HTR-8/SVneo (cell line): Measurements from ENCODE around the gene LMO4.

ENCODE experiments used
- DNase-seq: peaks from one replicate; pipeline ENCODE4 v3.0.0; 2011; ENCODE audit warnings: low spot score, mixed read lengths; ENCODE audit not compliant: insufficient read length
- FAIRE-seq: peaks from 2 replicates; lab custom pipeline; 2011; peaks lifted over from hg19 to GRCh38; lab: Jason Lieb, UNC

LMO4 gene, protein sequence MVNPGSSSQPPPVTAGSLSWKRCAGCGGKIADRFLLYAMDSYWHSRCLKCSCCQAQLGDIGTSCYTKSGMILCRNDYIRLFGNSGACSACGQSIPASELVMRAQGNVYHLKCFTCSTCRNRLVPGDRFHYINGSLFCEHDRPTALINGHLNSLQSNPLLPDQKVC

DNA sequence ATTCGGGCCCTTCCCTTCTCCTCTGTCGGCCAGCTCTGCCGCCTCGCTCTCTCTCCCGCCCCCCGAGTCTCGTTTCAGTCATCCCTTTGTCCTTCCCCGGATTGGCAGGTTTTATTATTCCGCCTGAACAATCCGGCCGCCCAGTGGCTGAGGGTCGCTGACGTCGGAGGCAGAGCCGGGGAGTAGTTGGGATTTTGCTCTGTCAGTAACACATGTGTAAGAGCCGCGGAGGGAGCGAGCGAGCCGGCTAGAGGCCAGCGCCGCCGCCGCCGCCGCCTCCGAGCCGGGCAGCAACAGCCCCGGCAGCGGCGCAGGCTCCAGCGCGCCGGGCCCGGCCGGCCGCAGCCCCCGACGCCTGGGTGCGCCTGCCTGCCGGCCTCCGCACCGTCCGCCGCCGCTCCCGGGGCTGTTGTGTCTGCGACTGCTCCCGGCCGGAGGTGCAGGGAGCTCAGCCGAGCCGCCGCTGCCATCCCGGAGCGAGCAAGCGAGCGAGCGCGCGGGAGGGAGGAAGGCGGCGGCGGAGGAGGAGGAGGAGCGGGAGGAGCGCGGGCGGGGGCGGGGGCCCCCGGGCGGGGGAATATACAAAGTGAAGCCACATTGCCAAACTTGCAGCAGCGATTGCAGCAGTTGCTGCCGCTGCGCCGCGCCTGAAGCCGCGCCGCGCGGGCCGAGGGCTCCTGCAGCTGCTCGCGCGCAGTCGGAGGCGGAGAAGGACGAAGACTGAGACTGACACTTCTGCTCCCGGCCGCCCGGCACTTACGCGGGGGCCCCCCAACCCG is at the start of gene LMO4:
Gene LMO4, plus strand, starts transcription at position 609 of the 779 bp plus-strand sequence. CDS start 3,136 bp downstream, outside the sequence.
- FAIRE-seq (peak; percentile 28), DNase-seq (peak; percentile 85)

DNA sequence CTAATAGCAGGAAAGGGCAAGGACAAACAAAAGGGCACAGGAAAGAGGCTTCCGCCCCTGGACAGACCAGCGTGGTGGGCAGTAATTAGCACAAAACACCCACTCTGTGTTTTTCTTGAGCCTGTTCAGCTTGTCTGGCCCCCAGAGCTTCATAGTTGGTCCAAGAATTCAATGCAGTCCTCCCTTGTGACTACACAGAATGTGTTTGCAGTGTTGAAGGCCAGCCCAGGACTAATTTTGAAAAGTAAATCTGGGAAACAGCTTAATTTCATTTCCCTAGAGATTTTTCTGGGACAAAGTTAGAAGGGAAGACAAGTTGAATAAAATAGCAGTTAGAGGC is 49.2 kb upstream of the LMO4 start:
- FAIRE-seq (no peak), DNase-seq (no peak)

DNA sequence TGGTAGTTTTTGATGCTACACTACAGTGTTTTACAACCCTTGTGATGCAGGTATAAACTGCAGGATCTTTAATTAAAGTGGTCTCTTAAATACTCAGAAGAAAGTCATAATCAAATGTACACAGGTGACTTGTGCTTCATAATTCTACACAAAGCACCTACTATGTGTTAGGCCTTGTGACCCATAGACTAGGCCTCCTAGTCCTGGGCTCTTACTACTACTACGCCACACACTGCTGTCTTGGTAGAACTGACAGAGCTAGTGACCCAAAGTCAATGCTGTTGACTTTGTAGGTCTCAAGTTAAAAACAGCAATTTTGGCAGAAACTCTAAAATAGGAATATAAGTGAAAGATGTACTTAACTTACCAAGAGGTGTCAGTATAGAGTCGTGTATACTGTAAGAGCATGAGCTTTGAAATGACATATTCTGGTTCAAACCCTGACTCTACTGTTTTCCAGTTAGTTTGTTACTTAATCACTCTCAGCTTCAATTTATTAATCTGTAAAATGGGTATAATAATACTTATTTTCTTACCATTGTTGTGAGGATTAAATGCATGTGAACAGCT is 48.6 kb upstream of the LMO4 start:
- FAIRE-seq (no peak), DNase-seq (no peak)

DNA sequence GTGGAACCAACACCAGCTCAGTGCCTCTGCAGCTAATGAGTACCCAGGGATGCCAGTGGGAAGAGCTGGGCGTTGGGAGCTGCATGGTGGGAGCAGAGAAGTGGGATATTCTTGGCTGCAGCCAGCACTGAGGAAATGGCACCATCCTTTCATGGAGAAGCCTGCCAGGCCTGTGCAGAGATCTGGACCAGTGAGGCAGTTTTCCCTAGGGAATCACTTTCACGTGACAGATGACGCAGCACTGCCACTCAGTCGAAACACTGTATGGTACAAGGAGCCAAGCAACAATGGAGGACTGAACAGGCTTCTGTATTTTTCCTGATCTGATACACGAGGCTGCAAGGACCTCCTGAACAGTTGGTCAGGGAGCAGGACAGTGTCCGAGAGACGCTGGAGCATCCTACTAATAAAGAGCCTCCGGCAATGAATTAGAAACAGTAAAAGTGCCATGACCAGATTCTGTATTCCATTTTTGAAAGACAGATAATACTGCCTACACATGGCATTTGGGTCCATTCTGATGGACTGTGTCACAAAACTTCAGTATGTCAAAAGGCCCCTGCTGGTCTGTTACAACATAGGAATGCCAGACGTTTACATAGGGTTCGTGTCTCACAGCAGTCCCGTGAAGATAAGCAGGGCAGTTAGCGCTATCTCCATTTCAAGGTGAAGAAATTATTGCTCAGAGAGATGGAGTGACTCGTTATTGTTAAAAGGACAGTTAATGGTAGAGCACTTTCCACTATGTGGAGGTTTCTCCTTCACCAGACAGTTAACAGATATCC is 44.0 kb upstream of the LMO4 start:
- FAIRE-seq: no peak
- no peak for DNase-seq

DNA sequence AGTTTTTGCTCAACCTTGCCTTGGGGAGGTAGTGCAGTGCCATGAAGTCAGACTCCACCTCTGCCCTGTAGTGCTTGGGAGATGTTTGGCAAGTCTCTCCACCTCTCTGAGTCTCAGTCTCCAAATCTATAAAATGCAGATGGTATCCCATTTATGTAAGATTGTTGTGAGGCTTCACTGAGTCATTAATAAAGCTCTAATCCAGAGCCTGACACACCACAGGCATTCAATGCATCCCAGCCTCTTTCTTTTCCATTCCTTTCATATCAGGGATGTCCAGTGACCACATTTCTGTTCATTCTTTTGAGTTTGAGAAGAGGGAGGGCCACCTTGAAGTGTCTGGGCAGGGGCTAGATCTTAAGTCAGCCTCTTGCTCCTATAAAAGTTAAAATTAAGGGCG is 37.6 kb upstream of the LMO4 start:
- FAIRE-seq: no peak
- no peak for DNase-seq

DNA sequence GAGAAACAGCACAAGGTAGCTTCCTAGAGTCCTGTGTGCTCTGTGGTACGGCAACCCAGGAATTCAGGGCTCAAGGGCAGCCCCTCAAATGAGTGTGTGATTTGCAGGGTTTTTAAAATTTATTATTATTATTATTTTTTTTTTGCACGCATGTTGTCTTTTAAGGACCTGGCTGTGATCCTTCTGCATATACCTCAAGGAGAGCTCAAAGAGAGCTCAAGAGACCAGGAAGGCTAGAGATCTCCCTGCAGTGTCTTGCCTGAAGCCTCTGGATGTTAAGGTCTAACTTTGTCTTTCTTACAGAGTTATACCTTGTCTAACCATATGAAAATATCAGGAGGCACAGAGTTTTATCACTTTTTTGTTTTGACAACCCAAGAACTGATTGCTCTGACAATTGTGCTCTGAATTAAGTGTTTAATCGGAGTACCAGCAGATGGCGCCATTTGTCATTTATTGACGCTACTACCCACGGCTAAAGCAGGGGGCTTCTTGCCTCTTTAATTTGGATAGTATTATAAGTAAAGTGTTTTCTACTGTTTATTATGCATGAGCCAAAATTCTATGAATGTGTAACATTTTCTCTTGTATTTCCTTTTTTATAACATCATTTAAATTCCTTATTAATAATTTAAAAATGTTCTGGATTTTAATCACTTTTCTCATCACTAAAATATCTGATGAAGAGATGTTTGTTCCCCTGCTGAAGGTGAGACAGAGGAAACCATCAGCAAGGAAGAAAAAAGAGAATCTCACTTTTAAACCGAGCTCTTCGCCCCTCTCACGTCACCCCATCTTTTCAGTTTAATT is 35.8 kb upstream of the LMO4 start:
- DNase-seq: peak; percentile 41
- FAIRE-seq: no peak

DNA sequence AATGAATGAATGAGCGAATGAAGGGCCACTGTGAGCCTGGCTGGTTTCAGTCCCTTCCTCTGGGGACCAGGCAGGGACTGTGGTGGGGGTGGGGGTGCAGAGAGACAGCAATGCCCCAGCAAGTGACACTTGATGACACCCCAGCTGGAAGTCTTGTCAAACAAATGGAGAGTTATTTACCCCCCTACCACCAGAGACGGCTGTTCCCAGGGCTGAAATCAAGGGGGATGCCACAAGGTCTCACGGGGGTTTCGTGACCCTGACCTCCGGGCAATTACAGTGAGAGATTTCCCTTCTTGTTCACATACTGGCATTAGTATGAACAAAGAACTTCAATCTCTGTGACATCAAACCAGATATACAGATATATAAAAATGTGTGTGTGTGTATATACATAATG is 34.0 kb upstream of the LMO4 start:
- FAIRE-seq (no peak), DNase-seq (no peak)

DNA sequence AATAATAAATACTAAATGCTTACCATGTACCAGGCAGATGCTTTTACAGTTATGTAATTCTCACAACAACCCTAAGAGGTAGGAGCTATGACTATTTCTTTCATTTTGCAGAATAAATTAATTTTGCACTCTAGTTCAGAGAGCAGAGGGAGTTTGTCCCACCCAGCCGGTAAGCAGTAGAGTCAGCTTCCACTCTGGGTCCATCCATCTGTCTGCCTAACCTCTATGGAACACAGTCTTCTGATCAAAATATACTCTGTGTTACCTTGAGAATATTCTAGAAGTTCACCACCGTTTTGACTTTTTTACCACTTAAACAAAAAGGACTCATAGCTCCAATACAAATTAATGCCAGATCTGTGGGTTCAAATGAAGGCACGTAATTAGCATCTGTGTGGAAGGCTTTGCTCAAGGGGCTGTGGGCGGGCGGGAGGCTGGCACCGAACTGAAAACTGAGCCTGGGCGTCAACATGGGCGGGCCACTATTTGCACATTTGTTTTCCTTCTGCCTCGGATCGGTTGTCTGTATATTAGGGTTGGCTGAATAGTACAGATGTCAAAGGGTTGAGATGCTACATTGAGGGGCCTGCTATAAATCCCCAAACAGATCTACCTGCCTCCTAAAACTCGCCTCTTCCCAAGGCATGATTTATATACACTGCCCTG is 33.1 kb upstream of the LMO4 start:
- FAIRE-seq: no peak
- DNase-seq: no peak

DNA sequence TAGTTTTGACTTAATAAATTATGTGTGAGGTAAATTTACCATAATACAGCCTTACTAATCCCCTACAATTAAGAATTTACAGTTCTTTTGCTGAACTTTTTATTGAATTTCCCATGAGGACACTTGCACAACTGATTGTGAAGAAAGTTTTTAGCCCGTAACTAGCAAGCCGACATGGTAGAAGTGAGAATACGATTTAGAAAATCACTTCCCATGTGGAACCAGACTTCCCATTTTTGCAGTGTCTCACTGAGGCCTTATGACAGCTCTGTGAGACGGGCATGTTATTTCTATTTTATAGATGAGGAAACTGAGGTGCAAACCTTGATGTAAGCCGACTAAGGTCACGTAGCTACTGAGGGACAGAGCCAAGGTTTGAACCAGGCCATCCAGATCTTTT is 32.5 kb upstream of the LMO4 start:
- FAIRE-seq (no peak), DNase-seq (no peak)

DNA sequence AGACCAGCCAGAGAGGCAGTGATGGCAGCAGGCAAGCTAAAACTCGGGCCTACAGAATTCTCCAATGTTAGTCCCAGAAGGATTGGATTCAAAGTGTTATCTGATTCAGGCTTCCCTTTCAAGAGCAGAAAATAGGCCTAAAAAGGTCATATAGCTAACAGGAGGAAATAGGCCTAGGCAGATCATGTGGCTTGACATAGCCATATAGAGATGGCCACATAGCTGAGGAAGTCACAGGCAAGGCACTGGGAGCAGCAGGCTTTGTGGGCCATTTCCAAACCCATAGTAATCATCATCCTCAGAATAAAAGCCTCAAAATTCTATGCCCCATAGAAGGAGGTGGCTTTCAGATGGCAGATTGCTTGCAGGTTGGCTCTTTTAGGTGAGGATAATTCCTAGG is 29.0 kb upstream of the LMO4 start:
- DNase-seq: no peak
- FAIRE-seq: no peak

DNA sequence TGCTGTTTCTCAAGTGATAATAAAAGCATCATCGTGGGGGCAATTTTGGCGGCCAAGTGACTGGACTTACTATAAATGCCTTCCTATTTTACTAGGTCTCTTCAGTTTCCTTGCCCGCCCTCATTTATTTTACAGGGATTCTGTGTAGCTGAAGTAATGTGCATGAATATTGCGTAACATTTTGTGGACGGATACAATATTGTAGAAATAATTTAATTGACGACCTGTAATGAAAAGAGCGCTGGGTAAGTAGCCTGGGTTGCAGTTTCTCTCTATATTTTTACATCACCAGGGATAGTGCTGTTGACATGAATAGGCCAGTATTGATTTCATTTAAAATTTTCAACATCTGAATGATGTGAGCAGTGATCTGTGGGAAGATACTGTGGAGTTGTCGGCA is 28.1 kb upstream of the LMO4 start:
- FAIRE-seq: no peak

DNA sequence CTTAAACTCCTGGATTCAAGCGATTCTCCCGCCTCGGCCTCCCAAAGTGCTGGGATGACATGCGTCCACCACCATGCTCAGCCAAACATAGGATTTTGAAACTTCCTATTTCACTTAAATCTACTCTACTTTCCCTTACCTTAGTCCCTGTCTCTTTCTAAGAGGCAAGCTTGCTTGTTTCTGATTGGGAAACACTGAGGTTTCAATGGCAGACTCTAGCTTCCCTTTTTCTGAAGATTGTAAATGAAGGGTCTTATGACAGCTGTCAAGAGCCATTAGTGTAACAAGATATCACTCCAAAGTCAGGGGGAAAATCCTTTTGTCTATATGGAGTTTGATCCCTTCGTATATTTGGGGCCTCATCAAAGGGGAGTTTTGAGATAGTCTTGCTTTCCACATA is 23.5 kb upstream of the LMO4 start:
- no peak for DNase-seq
- FAIRE-seq: no peak

More for the DNA sequence above, 28.1 kb upstream of the LMO4 start:
- no peak for DNase-seq

DNA sequence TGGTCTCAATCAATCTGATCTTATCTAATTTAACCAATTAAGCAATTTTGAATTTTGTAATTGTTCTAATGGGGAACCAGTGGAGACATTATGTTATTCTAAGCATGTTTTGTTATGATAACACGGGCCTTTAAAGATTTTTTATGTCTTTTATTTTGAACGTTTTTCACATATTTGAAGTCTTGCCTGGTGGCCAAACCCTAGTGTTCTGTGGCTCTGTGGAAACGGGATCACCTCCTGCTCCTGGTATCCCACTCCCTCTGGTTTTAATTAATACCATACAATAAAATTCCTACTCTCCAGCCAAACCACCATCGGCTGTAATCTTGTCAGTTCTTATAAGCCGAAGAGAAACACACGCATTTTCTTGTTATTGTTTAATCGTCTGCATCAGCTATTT is 22.9 kb upstream of the LMO4 start:
- no peak for FAIRE-seq
- no peak for DNase-seq

DNA sequence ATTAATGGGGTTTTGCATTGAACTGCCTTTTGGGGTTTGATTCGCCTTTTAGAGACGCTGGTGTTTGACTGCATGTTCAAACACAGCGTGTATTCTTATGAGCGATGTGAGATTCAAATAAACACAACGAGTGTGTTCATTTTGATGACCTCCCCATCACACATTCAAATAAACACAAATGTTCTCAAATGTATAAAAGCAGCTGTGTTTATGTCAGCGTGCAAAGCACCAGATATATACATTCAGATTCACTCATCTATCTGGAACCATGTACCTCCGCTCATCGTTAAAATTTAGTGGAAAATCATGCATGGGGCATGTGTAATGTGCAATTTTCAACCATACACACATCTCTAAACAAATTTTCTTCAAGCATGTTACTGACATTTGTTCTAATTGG is 21.4 kb upstream of the LMO4 start:
- DNase-seq (no peak), FAIRE-seq (no peak)

DNA sequence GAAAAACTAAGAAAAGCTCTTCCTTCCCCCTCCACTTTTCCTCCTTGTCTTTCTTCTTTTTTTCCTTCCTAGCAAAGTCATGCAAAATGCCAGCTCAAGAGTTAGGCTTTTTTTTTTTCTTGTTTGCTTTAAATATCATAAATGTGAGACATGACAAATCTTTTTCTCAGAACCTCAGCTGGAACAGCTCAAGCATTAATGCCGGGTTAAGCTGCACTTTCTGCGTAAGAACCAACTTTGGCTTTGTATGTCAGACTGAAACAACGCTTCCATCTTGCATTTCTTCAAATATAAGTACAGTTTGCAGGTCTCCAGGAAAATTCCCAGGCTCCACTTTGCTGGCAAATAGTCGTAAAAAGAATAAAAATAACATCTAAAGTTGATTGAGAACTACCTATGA is 20.7 kb upstream of the LMO4 start:
- DNase-seq (no peak), FAIRE-seq (no peak)

DNA sequence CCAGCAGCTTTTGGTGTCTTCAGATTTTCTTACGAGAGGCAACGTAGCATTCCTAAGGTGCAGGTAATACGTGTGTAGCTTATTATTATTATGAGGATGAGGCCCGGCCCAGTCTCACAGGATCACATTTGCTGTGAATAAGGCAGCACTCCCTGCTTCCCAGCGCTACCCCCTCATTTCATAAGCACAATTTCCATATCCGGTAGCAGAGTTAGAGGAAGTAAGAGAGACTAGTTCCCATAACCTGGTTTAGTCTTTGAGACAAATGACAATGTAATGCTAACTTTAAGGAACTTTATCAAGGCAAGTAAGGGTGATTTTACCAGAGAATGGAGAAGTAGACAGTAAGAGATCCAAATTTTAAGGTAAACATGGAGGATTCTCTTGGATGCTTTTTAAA is 14.6 kb upstream of the LMO4 start:
- DNase-seq (no peak), FAIRE-seq (no peak)

DNA sequence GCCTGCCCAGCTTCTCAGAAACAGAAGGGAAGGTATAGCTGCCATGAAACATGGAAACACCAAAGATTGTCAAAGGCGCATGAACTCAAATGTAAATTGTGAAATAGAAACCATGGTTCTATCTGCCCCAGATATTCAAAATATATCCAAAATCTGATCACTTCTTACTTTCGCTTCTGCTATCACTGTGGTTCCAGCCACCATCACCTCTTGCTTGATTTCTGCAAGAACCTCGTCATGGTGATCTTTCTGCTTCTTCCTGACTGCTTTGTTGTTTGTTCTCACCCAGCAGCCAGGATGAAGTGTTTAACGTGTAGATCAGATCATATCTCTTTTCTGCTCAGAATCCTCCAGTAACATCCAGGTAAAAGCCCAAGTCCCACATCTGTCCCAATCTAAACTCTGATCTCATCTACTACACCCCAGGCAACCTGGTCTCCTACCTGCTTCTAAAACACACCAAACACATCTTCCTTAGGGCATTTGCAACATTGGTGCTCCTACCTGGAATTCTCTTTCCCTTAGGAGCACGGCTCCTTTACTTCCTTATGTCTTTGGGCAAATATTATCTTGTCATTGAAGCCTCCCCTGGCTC is 10.5 kb upstream of the LMO4 start:
- DNase-seq (no peak), FAIRE-seq (no peak)

DNA sequence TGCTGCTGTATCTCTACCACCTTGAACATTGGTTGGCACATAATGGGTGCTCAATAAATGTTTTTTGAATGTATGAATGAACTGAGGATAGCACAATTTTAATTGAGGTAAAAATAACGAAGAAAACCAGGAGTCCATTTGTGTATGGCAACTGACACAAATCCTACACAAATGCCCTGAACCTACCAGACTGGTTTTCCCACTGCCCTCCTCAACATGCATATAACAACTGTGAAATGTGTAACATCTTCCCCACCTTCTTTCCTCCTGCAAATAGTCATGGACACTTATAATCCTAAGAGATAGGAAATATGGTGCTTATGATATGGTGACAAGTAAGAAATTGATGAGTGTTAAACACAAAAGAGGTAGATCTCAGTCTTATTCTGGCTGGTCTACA is 9.9 kb upstream of the LMO4 start:
- FAIRE-seq (no peak), DNase-seq (no peak)

DNA sequence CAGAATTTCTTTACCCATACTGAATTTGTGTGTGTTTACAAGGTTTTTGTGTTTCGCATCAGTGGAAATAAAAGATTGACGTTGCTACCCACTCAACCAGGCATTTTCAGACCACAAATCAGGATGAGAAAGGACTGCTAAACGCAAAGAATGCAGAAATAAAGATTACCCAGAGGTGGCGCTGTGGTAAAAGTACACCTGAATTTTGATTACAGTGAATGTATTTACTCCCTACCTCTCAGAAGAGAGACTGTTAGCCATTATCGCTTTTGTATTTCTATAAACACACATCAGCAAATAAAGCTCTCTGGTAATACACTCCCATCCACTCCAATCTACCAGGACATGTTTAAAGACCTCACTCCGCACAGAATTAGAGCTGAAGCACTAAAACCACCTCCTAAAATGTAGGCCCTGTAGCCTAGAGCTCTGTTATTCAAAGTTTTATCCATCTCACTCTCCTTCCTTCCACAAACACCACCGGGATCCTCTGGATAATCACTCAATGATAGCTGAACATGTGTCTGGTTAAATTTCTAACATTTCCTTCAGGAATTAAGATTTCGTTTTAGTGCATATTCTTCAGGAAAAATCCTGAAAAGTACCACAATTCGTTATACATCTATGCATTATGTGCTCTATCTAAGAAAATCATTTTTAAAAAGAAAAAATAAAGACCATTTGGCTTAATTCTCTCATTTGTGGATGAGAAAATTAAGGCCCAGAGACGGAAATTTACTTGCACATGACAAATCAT is 2.5 kb upstream of the LMO4 start:
- DNase-seq: no peak
- FAIRE-seq: no peak
